NCI-H2227 (cell line): ENCODE data around the gene HTR6.
A peak's percentile ranks its signal among the peaks of the same experiment; 100 is the strongest.
"Not testable (repeated sequence)": the region's sequence is repeated elsewhere in the genome, so short reads cannot be mapped to it uniquely, and the experiment has no call there.

Experiments
- DNase-seq: peaks from one replicate; lab custom pipeline; 2025; ENCODE audit not compliant: unreplicated experiment; lab: John Stamatoyannopoulos, UW

Gene HTR6

GRCh38 chr1:19664453-19665185 lies at the start of gene HTR6:
Gene HTR6, plus strand, starts transcription at chr1:19664875. Its CDS starts 879 bp downstream, at chr1:19665754.
- peak; percentile 55 for DNase-seq

- no peak for DNase-seq
Measured at GRCh38 chr1:19615438-19615837, 49.2 kb upstream of the HTR6 start.

- no peak for DNase-seq
Measured at GRCh38 chr1:19616489-19616888, 48.2 kb upstream of the HTR6 start.

GRCh38 chr1:19617376-19617775 lies 47.3 kb upstream of the HTR6 start:
- no peak for DNase-seq

GRCh38 chr1:19618428-19618827 lies 46.2 kb upstream of the HTR6 start:
- no peak for DNase-seq

GRCh38 chr1:19619697-19620384 lies 44.8 kb upstream of the HTR6 start:
- DNase-seq, result no peak

GRCh38 chr1:19620786-19621185 lies 43.9 kb upstream of the HTR6 start:
- DNase-seq, result no peak

- DNase-seq, result no peak
Measured at GRCh38 chr1:19621274-19621950, 43.3 kb upstream of the HTR6 start.

DNA sequence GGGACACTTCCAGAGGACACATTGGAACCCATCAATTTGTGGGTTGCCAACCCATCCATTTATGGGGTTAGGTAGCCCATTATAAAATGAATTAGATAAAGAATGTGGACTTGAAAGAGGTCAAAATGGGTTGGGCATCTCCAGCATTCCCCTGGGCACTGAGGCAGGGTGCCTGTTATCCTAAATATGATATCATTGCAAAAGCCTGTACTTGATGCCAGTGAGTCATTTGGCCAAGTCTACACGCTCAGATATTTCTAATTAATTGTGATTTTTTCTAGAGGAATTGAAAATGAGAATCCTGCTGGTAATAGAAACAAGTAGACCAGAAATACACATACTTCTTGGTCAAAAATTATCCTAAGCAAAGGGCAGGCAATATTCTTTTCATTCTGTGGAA lies 42.5 kb upstream of the HTR6 start:
- DNase-seq, result no peak

GRCh38 chr1:19623523-19623922 lies 41.2 kb upstream of the HTR6 start:
- DNase-seq, result no peak

DNA sequence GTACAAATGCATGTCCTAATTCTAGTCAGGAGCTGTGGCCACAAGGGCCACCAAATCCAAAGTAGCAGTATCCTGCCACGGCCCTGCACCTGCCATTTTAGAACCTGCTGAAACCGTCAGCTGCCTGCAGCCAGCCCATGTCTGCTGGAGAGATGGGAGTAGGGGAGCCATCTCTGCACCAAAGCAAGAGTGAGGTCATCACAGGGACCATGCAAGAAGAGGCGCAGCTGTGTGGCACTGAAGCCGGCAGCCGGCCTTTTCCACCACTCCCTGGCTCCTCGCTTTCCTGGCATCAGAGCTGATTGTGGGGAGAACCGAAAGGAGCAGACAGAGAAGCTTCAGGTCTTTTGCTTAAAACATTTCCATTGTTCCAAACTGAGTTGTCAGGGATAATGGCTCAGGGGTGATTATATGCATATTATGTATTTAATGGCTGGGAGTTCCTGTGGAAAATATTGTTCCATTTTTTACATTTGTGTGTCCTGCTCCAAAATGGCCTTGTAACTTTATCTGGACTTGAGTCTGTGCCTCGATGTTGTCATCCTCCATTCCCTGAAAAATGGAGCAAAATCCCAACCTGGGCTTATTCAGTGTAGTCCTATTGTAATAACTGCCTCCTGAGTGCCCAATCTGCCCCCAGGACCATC lies 39.3 kb upstream of the HTR6 start:
- DNase-seq, result no peak

GRCh38 chr1:19628879-19629278 lies 35.8 kb upstream of the HTR6 start:
- DNase-seq, result no peak

DNA sequence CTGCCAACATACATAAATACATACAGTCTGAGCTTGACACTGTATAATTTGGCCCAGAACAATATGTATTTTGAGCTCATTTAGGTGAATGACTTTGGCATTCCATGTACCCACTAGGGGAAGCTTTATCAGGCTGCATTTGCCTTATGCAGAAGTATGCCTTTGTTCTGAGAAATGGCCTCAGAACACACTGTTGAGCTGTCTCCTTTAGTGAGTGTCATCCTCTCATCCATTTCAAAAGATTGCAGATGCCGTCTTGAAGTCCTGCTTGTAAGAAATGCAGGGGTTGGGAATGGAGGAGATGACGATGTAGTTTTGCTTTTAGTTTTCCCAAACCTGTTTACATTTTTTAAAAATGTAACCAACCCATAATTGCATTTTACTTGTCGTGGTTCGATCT lies 35.3 kb upstream of the HTR6 start:
- no peak for DNase-seq

DNA sequence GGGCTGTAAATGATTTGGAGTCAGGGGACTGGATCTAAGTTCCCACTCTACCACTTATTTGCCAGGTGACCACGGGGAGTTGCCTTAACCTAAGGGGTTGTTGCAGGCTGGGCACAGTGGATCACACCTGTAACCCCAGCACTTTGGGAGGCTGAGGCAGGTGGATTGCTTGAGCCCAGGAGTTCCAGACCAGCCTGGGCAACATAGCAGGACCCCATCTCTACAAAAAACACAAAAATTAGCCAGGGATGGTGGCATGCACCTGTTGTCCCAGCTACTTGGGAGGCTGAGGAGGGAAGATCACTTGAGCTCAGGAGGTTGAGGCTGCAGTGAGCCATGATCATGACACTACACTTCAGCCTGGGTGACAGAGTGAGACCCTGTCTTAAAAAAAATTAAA lies 34.5 kb upstream of the HTR6 start:
- DNase-seq, result not testable (repeated sequence)

- no peak for DNase-seq
Measured at GRCh38 chr1:19630720-19631395, 33.8 kb upstream of the HTR6 start.

GRCh38 chr1:19632211-19632610 lies 32.5 kb upstream of the HTR6 start:
- DNase-seq, result no peak

- no peak for DNase-seq
Measured at GRCh38 chr1:19633106-19633505, 31.6 kb upstream of the HTR6 start.

- not testable (repeated sequence) for DNase-seq
Measured at GRCh38 chr1:19635064-19635463, 29.6 kb upstream of the HTR6 start.

DNA sequence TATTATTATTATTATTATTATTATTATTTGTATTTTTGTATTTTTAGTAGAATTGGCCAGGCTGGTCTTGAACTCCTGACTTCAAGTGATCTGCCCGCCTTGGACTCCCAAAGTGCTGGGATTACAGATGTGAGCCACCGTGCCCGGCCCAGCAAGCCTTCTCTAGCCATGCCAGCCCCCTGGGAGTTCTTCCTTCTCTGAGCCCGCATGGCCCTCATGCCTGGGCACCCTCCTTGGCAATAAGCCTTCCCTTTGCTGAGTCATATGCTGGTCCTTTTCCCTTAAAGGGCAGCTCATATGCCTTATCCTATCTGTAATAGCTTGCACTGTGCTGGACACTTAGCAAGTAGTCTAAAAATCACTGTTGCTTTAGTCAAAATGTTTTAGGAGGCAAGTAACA lies 29.0 kb upstream of the HTR6 start:
- DNase-seq, result no peak

DNA sequence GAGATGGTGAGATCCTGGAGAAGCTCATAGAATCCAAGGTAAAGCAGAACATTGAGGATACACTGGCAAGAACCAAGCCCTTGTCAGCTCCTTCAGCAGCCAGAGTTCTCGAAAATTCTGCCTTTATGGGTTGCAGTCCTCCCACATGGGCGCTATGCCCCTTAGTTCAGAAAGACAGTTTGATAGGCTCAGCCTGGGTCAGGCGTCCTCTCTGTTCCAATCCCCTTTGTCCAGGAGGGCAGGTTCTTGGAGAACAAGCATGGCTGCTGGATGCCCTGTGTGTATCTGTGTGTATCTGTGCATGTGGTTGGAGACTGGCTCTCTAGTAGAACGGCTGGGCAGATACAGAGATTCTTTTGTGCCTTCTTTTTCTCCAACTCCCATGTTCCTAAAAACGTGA lies 28.6 kb upstream of the HTR6 start:
- no peak for DNase-seq

DNA sequence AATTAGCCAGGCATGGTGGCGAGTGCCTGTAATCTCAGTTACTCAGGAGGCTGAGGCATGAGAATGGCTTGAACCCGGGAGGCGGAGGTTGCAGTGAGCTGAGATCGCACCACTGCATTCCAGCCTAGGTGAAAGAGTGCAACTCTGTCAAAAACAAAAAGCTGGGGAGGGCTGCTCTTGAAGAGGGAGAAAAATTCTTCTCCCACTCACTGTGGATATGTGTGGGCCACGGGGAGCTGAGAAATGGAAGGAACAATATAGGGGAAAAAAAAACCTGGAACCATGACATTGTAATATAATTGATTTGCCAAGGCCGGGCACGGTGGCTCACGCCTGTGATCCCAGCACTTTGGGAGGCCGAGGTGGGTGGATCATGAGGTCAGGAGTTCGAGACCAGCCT lies 27.9 kb upstream of the HTR6 start:
- not testable (repeated sequence) for DNase-seq
